Adrenal gland (tissue), 12 donors: Measurements from ENCODE around the gene RFC2. TPM values are rescaled to one million over a fixed set of nuclear protein-coding genes. Genes with fewer than 3 reads are reported as not detected.

Experiments
- DNase-seq, 7 donors: peaks; one replicate each; pipeline ENCODE4 v3.0.0-alpha.2; 2019 to 2020
- H3K27ac ChIP-seq, 5 donors: fragments of 200-600 bp; sonication (generic) in 4 of 5; 1 replicate in 3 of 5; 2 replicates in 2 of 5; pipeline versions ENCODE4 v1.5.1 to v1.8.0; 2016 to 2020; ENCODE audit warnings: mild to moderate bottlenecking in 1 of 5
- H3K27me3 ChIP-seq: fragments of 200-600 bp; 2 replicates; pipeline ENCODE4 v1.8.0; 2021
- H3K36me3 ChIP-seq, 2 donors: fragments of 200-600 bp; replicated peaks in 1 of 2; 1 replicate in 1 of 2; 2 replicates in 1 of 2; pipeline versions ENCODE4 v1.5.1 to v1.8.0; 2018 to 2022
- H3K4me1 ChIP-seq, 2 donors: fragments of 200-600 bp; replicated peaks in 1 of 2; 1 replicate in 1 of 2; 2 replicates in 1 of 2; pipeline versions ENCODE4 v1.5.1 to v1.8.0; 2018 to 2021
- H3K4me3 ChIP-seq, 4 donors: fragments of 200-600 bp; sonication (generic) in 3 of 4; one replicate each; pipeline ENCODE4 v1.5.1; 2016 to 2018
- H3K9me3 ChIP-seq, 3 donors: fragments of 200-600 bp; sonication (generic) in 1 of 3; replicated peaks in 1 of 3; 1 replicate in 2 of 3; 2 replicates in 1 of 3; pipeline versions ENCODE4 v1.5.1 to v1.8.0; 2016 to 2021
- POLR2A ChIP-seq, 2 donors: fragments of 450-650 bp; IDR thresholded peaks; one replicate each; pipeline ENCODE4 v1.6.1; 2017; ENCODE audit warnings: antibody characterized with exemption in 2 of 2, mild to moderate bottlenecking in 2 of 2, moderate library complexity in 1 of 2
- WGBS, 4 donors: extraction: QIAGEN DNeasy Blood & Tissue Kit in 2 of 4; methylation state at CpG; one replicate each; pipeline versions ENCODE4 v1.1.5 to v1.1.7; 2013 to 2017; 5-methylcytosine and 5-hydroxymethylcytosine counted together
- intact Hi-C, 2 donors: fragments of 100-400 bp; cut with DNase I; formaldehyde crosslinking; loops; one replicate each; pipeline versions ENCODE4 v1.14.1 to v1.15.0; 2022 to 2023
- polyA plus RNA-seq, 3 donors: library from polyadenylated mRNA; stranded (reverse); fragments of 200-250 nt in 2 of 3; fragments of 350-450 nt in 1 of 3; fragmentation: Illumina TruSeq in 1 of 3; extraction: RNeasy Lipid Tissue Mini Kit (QIAGEN cat#74804) in 1 of 3; gene quantifications; one replicate each; pipeline ENCODE4 v1.2.3, GENCODE V29; 2013 to 2014
- total RNA-seq, 9 donors: library from RNA; depleted of rRNA in 4 of 9; stranded (reverse); fragments of >200 nt in 4 of 9; fragments of 120-200 nt in 1 of 9; fragmentation: NEBNext Ultra II Directional in 1 of 9; extraction: Animal tissue kit (Norgen Biotek cat#: 25700) in 1 of 9; gene quantifications; one replicate each; pipeline versions ENCODE4 v1.1.0 to v1.2.4, GENCODE V29; 2013 to 2023
- TF ChIP-seq, protein P1 (sequence below), 6 experiments: fragments of 450-650 bp in 4 of 6; fragments of 200-600 bp in 2 of 6; sonication (generic) in 1 of 6; IDR thresholded peaks; 1 replicate in 5 of 6; 2 replicates in 1 of 6; pipeline versions ENCODE4 v1.5.1 to v1.8.0; 2016 to 2021; ENCODE audit warnings: antibody characterized with exemption in 6 of 6, mild to moderate bottlenecking in 2 of 6, moderate library complexity in 1 of 6
- donor health status: healthy with polysubstance abuse.
- donor health status: Bipolar disorder and iron deficiency.
- donor health status: DM: yes; HTN: yes; CAD: no.
- donor health status: DM: no; HTN: no; CAD: no.
- donor health status: DM: no; HTN: no; CAD: no.
- donor health status: DM: yes; HTN: yes; CAD: no.

The RFC2 gene
- total and polyA plus RNA-seq, 12 donors = 9.3 to 23.2 (median 14.6) TPM

DNA sequence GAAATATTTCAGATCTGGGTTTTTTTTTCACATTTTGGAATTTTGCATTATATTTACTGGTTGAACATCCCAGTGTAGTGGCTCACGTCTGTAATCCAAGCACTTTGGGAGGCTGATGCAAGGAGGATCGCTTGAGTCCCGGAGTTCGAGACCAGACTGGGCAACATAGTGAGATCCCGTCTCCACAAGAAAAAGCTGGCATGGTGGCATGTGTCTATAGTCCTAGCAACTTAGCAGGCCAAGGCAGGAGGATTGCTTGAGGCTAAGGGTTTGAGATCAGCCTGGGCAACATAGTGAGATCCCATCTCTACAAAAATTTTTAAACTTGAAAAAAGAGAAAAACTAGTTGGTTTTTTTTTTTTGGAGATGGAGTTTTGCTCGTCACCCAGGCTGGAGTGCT lies 6.0 kb downstream of the RFC2 start:
- 92 to 97% (median 96%) methylated on average over 6 of the region's 6 CpGs for WGBS, 4 donors

DNA sequence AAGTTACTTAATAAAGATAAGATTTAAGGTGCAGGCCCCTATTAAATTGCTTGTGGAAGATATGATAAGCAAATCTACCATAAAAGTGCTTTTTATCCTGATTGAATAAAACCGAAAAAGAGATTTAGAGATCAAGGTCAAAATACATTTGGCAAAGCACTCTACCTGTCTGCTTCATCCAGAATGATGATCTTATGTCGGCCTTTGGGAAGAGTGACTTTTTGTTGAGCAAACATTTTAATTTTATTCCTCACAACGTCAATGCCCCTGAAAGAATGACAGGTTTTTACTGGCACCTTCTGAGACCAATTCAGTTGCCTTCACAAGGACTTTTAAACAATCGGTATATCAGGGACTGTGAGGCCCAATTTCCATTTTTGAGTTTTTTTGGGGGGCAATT lies 7.7 kb downstream of the RFC2 start:
- Histone ChIP-seq H3K27ac (no peak overlapping the region), H3K4me1 (no peaks in the 10 kb centered on the region), H3K9me3 (no peaks in the 10 kb centered on the region), H3K36me3 (peaks cover 0 to 55% of the 10 kb centered on the region in 2 donors), H3K27me3 (no peaks in the 10 kb centered on the region), H3K4me3 (no peak overlapping the region)
- WGBS, 4 donors = 38 to 59% (median 44%) methylated on average over 4 of the region's 4 CpGs
- TF ChIP-seq, protein P1, sequence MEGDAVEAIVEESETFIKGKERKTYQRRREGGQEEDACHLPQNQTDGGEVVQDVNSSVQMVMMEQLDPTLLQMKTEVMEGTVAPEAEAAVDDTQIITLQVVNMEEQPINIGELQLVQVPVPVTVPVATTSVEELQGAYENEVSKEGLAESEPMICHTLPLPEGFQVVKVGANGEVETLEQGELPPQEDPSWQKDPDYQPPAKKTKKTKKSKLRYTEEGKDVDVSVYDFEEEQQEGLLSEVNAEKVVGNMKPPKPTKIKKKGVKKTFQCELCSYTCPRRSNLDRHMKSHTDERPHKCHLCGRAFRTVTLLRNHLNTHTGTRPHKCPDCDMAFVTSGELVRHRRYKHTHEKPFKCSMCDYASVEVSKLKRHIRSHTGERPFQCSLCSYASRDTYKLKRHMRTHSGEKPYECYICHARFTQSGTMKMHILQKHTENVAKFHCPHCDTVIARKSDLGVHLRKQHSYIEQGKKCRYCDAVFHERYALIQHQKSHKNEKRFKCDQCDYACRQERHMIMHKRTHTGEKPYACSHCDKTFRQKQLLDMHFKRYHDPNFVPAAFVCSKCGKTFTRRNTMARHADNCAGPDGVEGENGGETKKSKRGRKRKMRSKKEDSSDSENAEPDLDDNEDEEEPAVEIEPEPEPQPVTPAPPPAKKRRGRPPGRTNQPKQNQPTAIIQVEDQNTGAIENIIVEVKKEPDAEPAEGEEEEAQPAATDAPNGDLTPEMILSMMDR (IDR thresholded peaks at IDR 0.05) = no peak
- TF ChIP-seq POLR2A (IDR thresholded peaks at IDR 0.05) = no peak
- DNase-seq = no peak
- intact Hi-C loops = no loop called here

More for the DNA sequence above, 6.0 kb downstream of the RFC2 start:
- H3K27ac ChIP-seq = no peak overlapping the region
- no peak overlapping the region for H3K4me3 ChIP-seq
- no peaks in the 10 kb centered on the region for H3K27me3 ChIP-seq
- H3K36me3 ChIP-seq = peaks cover 0 to 40% of the 10 kb centered on the region in 2 donors
- peaks cover 0 to 4% of the 10 kb centered on the region in 2 donors for H3K4me1 ChIP-seq
- DNase-seq = no peak
- TF ChIP-seq POLR2A (IDR thresholded peaks at IDR 0.05) = no peak
- TF ChIP-seq, protein P1 (IDR thresholded peaks at IDR 0.05) = no peak
- intact Hi-C loops = no loop called here
- H3K9me3 ChIP-seq = no peaks in the 10 kb centered on the region

DNA sequence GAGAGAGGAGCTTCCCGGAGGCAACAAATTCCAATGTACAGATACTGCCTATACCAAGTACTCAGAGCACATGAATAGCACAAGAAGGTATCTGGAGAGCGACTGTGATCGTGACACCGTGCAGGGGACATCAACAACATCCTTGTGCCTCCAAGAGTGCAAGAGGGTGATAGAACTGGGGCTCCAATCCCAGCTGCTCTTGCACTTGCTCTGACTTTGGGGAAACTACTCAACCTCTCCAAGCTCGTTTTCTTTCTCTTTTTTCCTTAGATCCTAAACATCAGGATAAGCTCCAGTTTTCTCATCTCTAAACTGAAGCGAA lies 12.1 kb downstream of the RFC2 start:
- peaks cover 0 to 27% of the 10 kb centered on the region in 2 donors for H3K36me3 ChIP-seq
- H3K9me3 ChIP-seq = no peaks in the 10 kb centered on the region
- TF ChIP-seq POLR2A (IDR thresholded peaks at IDR 0.05) = no peak
- TF ChIP-seq, protein P1 (IDR thresholded peaks at IDR 0.05) = no peak
- H3K4me3 ChIP-seq = no peak overlapping the region
- H3K4me1 ChIP-seq = no peaks in the 10 kb centered on the region
- no peak for DNase-seq
- intact Hi-C loops = no loop called here
- WGBS, 4 donors = 75 to 95% (median 88%) methylated on average over 6 of the region's 6 CpGs
- no peak overlapping the region for H3K27ac ChIP-seq
- no peaks in the 10 kb centered on the region for H3K27me3 ChIP-seq

DNA sequence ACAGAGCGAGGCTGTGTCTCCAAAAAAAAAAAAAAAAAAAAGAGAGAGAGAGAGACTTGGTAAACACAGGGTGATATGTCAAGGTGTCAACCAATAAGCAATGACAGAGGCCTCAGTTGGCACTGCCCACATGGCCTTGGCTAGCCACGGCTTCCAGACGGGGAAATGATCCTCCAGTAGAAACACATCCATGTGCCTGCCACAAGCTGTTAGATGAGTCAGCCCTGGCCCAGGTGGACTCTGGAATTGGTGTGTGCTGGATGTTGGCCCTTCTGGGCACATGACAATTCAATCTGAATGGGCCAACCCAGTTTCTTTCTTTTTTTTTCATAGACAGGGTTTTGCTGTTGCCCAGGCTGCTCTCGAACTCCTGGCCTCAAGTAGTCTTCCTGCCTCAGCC lies 13.7 kb downstream of the RFC2 start:
- TF ChIP-seq POLR2A (IDR thresholded peaks at IDR 0.05) = no peak
- Histone ChIP-seq H3K9me3 (no peaks in the 10 kb centered on the region), H3K4me1 (no peaks in the 10 kb centered on the region), H3K27ac (no peak overlapping the region), H3K4me3 (no peak overlapping the region), H3K27me3 (no peaks in the 10 kb centered on the region), H3K36me3 (peaks cover 0 to 39% of the 10 kb centered on the region in 2 donors)
- peak in 2 of 7 donors; percentile 35 to 38 for DNase-seq
- 71 to 86% (median 73%) methylated on average over 4 of the region's 4 CpGs for WGBS, 4 donors
- intact Hi-C loops = no loop called here

DNA sequence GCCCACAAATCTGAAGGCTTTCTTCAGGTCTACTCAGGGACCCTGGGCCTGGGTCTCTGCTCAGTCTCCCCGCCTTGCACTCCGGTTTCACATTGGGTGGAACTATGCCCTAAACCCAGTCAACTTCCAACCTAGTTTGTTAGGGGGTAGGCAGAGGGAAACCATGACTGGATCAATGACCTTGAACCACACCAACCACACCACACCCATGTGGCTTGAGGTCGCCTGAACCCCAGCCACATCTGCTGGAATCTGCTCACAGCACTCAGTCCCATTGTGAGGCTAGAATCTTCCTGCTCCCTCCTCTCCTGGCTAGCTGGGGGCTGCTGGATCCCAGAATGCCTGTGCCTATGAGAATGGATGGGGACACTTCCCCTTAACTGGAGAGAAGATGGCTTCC lies 17.9 kb downstream of the RFC2 start:
- peaks cover 0 to 3% of the 10 kb centered on the region in 2 donors for H3K4me1 ChIP-seq
- WGBS, 4 donors = 91 to 100% (median 93%) methylated on average over 2 to 3 of the region's 3 CpGs; no CpG with 5 or more reads in 1 of the 4 donors
- no peaks in the 10 kb centered on the region for H3K27me3 ChIP-seq
- H3K27ac ChIP-seq = no peak overlapping the region
- no peaks in the 10 kb centered on the region for H3K9me3 ChIP-seq
- TF ChIP-seq POLR2A (IDR thresholded peaks at IDR 0.05) = no peak
- TF ChIP-seq, protein P1 (IDR thresholded peaks at IDR 0.05) = no peak
- DNase-seq = no peak
- no peak overlapping the region for H3K4me3 ChIP-seq
- peaks cover 0 to 44% of the 10 kb centered on the region in 2 donors for H3K36me3 ChIP-seq
- intact Hi-C loops = no loop called here
